Measurements from ENCODE around the gene CPNE1.

DNA sequence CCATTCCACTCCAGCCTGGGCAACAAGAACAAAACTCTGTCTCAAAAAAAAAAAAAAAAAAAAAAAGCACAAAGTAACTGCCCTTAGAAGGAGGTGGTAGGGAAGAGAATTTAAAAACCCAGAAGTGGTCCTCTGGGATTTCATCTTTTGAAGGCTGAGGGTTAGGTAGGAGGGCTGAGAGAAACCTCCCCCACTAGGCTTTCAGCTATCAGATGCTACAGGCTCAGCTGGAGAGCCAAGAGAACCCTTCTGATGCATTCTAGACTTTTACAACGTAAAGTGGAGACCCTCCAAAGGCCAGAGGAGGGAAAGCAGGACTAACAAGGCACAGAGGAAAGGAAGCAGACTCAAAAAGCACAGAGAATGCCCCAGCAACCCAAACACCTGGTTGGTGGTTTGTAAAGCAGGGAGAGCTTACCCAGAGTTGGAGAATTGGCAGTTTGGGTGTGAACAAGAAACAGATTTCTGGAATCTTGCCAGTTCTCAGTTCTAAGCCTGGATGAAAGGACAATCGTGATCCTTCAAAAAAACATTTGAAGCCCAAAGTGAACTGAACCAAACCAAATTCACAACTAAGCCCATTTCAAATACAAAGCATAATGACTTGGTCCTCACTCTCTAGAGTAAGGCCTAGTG lies 72.2 kb downstream of the CPNE1 start:
- TF ChIP-seq, protein P1, sequence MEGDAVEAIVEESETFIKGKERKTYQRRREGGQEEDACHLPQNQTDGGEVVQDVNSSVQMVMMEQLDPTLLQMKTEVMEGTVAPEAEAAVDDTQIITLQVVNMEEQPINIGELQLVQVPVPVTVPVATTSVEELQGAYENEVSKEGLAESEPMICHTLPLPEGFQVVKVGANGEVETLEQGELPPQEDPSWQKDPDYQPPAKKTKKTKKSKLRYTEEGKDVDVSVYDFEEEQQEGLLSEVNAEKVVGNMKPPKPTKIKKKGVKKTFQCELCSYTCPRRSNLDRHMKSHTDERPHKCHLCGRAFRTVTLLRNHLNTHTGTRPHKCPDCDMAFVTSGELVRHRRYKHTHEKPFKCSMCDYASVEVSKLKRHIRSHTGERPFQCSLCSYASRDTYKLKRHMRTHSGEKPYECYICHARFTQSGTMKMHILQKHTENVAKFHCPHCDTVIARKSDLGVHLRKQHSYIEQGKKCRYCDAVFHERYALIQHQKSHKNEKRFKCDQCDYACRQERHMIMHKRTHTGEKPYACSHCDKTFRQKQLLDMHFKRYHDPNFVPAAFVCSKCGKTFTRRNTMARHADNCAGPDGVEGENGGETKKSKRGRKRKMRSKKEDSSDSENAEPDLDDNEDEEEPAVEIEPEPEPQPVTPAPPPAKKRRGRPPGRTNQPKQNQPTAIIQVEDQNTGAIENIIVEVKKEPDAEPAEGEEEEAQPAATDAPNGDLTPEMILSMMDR (IDR thresholded peaks at IDR 0.05 in 4 of 5, conservative IDR thresholded peaks at IDR 0.05 in 1 of 5) = no peak
- TF ChIP-seq POLR2A (IDR thresholded peaks at IDR 0.05) = no peak
